Measurements from ENCODE around the gene ITPR2. TPM values are rescaled to one million over a fixed set of nuclear protein-coding genes. Genes with fewer than 3 reads are reported as not detected.

ITPR2 gene
- total RNA-seq (2022): 14.3 and 15.7 TPM in 2 replicates
- percentile 63 among the genes with signal in this experiment for Bru-seq, nascent RNA
- percentile 54 among the genes with signal in this experiment for BruChase-seq, experiment 1, labeled RNA remaining after a 6-hour chase
- BruChase-seq, experiment 2, labeled RNA remaining after a 2-hour chase: percentile 56 among the genes with signal in this experiment
- long read RNA-seq, full-length matches to known transcripts: 1 of 5 reads
- long read RNA-seq, partial matches to known transcripts: 3 of 5 reads
- long read RNA-seq, other reads (novel, unspliced or antisense): 1 of 5 reads

- Mint-ChIP-seq H3K9me3 (ENCODE audit: unreplicated experiment) (no peaks in the 10 kb centered on the region), H3K36me3 (ENCODE audit: insufficient read depth, unreplicated experiment) (no peaks in the 10 kb centered on the region), H3K4me1 (ENCODE audit: insufficient read depth, unreplicated experiment) (peaks cover 16% of the 10 kb centered on the region), H3K27me3 (ENCODE audit: insufficient read depth, unreplicated experiment) (no peaks in the 10 kb centered on the region), H3K4me3 (ENCODE audit: unreplicated experiment) (peak within 1 kb of the TSS; percentile 90), H3K27ac (ENCODE audit: low read depth, unreplicated experiment) (peak within 1 kb of the TSS; percentile 89)
- CTCF ChIA-PET: interaction anchor here (0.6 to 4.7 kb wide), 20 partner anchors 10 to 744 kb away, joined by 3 to 38 read pairs (median 4); no protein-coding TSS in a partner anchor
- no TSS peak for BruUV-seq (replicated peaks)
- DNase-seq (ENCODE audit: unreplicated experiment): peak; percentile 96
- POLR2A ChIA-PET: interaction anchor here (0.6 to 3.3 kb wide), 39 partner anchors 9 to 1246 kb away, joined by 3 to 28 read pairs (median 4); partner anchors contain the start of gene MED21
- intact Hi-C loops (cut with micrococcal nuclease): loop anchor here (1.0 to 5.0 kb wide), 2 partner anchors 111 to 128 kb away; no protein-coding TSS in a partner anchor
- TF ChIP-seq CTCF (IDR thresholded peaks at IDR 0.05; ENCODE audit: unreplicated experiment): peak; percentile 38
Measured at GRCh38 chr12:26832822-26833742, at the start of gene ITPR2. ITPR2 (minus strand) TSS chr12:26833194; CDS start chr12:26832781, 413 bp downstream.

GRCh38 chr12:26880625-26881024 is 47.6 kb upstream of the ITPR2 start:
- DNase-seq (ENCODE audit: unreplicated experiment): no peak
- TF ChIP-seq CTCF (IDR thresholded peaks at IDR 0.05; ENCODE audit: unreplicated experiment): no peak
- no peaks in the 10 kb centered on the region for H3K36me3 Mint-ChIP-seq (ENCODE audit: insufficient read depth, unreplicated experiment)
- H3K4me1 Mint-ChIP-seq (ENCODE audit: insufficient read depth, unreplicated experiment): peaks cover 18% of the 10 kb centered on the region
- H3K4me3 Mint-ChIP-seq (ENCODE audit: unreplicated experiment): no peak overlapping the region
- ChIA-PET CTCF (interaction anchor here (0.6 to 3.8 kb wide), 5 partner anchors 11 to 48 kb away, joined by 3 to 22 read pairs (median 8); partner anchors contain the start of gene ITPR2), POLR2A (no interaction called here)
- intact Hi-C loops (cut with micrococcal nuclease): no loop called here
- BruUV-seq (replicated peaks): no TSS peak
- no peaks in the 10 kb centered on the region for H3K9me3 Mint-ChIP-seq (ENCODE audit: unreplicated experiment)
- no peaks in the 10 kb centered on the region for H3K27me3 Mint-ChIP-seq (ENCODE audit: insufficient read depth, unreplicated experiment)
- H3K27ac Mint-ChIP-seq (ENCODE audit: low read depth, unreplicated experiment): no peak overlapping the region

- Mint-ChIP-seq H3K27ac (ENCODE audit: low read depth, unreplicated experiment) (peak overlapping the region; percentile 54), H3K27me3 (ENCODE audit: insufficient read depth, unreplicated experiment) (no peaks in the 10 kb centered on the region), H3K36me3 (ENCODE audit: insufficient read depth, unreplicated experiment) (no peaks in the 10 kb centered on the region), H3K9me3 (ENCODE audit: unreplicated experiment) (no peaks in the 10 kb centered on the region), H3K4me1 (ENCODE audit: insufficient read depth, unreplicated experiment) (peaks cover 9% of the 10 kb centered on the region), H3K4me3 (ENCODE audit: unreplicated experiment) (no peak overlapping the region)
- no TSS peak for BruUV-seq (replicated peaks)
- intact Hi-C loops (cut with micrococcal nuclease): loop anchor here (1.0 to 10.0 kb wide), 2 partner anchors 25 to 784 kb away; no protein-coding TSS in a partner anchor
- TF ChIP-seq CTCF (IDR thresholded peaks at IDR 0.05; ENCODE audit: unreplicated experiment): no peak
- peak; percentile 62 for DNase-seq (ENCODE audit: unreplicated experiment)
- ChIA-PET CTCF (interaction anchor here (0.6 to 3.8 kb wide), 19 partner anchors 9 to 1606 kb away, joined by 3 to 22 read pairs (median 4); no protein-coding TSS in a partner anchor), POLR2A (interaction anchor here (1.2 to 1.3 kb wide), 3 partner anchors 24 to 46 kb away, joined by 4 to 6 read pairs (median 5); partner anchors contain the start of gene ITPR2)
Measured at GRCh38 chr12:26878661-26879119, 45.7 kb upstream of the ITPR2 start.
